DND-41 (cell line): ENCODE results near the gene F11R.

ENCODE experiments used
- EZH2 ChIP-seq: IDR thresholded peaks from 3 replicates; pipeline ENCODE4 v1.6.1; 2012; ENCODE audit warnings: borderline replicate concordance, low read depth, mild to moderate bottlenecking, moderate library complexity, low read length, inconsistent platforms; ENCODE audit not compliant: severe bottlenecking
- TF ChIP-seq, protein P1 (sequence below): IDR thresholded peaks from 2 replicates; pipeline ENCODE4 v1.5.1; 2012; ENCODE audit warnings: borderline replicate concordance, low read length, moderate library complexity, mild to moderate bottlenecking; ENCODE audit not compliant: poor library complexity, severe bottlenecking; ENCODE audit errors: extremely low read depth

DNA sequence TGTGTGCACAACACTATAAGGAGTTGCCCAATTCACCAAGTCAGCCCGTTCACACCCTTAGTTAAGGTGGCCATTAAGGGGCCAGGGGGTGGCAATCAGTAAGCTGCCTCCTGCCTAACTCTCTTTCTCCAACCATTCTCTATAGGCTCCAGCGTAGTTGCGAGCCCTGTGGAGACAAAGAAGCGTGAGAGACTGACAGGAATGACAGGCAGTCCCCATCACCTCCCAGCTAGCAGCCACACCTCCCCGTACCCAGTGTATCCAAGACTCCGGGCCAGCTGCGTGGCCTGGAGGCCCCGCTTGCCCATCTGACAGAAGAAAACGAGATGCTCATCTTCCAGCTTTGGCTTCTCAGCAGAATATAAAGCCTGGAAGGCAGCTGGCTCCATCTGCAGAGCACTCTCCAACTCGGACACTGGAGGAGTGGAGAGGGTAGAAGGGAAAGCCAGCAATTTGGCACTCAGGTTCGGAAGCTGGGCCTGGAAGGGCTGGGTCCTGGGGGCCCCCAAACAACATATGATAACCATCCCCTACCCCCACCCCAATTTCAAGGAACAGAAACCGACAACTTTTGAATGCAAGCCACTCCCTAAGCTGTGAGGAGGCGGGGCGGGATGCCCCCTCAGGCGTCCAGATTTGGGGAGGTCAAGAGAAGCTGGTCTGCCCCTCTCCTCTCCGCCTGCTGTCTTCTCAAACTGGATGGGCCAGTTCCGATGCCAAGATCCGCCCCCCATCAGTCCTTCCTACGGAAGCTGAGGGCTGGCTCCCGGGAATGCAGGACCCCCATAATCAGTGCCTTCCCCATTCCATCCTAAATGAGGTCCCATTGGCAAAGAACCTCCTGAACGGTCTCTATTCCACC is 16.9 kb upstream of the F11R start:
- TF ChIP-seq, protein P1, sequence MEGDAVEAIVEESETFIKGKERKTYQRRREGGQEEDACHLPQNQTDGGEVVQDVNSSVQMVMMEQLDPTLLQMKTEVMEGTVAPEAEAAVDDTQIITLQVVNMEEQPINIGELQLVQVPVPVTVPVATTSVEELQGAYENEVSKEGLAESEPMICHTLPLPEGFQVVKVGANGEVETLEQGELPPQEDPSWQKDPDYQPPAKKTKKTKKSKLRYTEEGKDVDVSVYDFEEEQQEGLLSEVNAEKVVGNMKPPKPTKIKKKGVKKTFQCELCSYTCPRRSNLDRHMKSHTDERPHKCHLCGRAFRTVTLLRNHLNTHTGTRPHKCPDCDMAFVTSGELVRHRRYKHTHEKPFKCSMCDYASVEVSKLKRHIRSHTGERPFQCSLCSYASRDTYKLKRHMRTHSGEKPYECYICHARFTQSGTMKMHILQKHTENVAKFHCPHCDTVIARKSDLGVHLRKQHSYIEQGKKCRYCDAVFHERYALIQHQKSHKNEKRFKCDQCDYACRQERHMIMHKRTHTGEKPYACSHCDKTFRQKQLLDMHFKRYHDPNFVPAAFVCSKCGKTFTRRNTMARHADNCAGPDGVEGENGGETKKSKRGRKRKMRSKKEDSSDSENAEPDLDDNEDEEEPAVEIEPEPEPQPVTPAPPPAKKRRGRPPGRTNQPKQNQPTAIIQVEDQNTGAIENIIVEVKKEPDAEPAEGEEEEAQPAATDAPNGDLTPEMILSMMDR, result no peak
- TF ChIP-seq EZH2, result no peak
